Skeletal muscle cell (primary cell): Measurements from ENCODE around the gene CALCOCO1.
"Not testable (repeated sequence)": the region's sequence is repeated elsewhere in the genome, so short reads cannot be mapped to it uniquely, and the experiment has no call there.

Experiments
- DNase-seq: peaks from one replicate; pipeline ENCODE4 v3.0.0-alpha.2; 2010; ENCODE audit warnings: low read depth
- H3K4me3 ChIP-seq: 2 replicates; pipeline ENCODE4 v1.5.1; 2011; ENCODE audit warnings: low read depth, mild to moderate bottlenecking, control low read depth, low read length, moderate library complexity

The CALCOCO1 gene

GRCh38 chr12:53727310-53728041 is at the start of gene CALCOCO1:
TSS of gene CALCOCO1 (minus strand) at chr12:53727452. CDS start at chr12:53725242, 2,210 bp downstream.
- DNase-seq = peak; percentile 93
- peak within 1 kb of the TSS; percentile 92 for H3K4me3 ChIP-seq

GRCh38 chr12:53776872-53777271 is 49.6 kb upstream of the CALCOCO1 start:
- H3K4me3 ChIP-seq = no peak overlapping the region
- no peak for DNase-seq

- DNase-seq = no peak
These were observed 48.4 kb upstream of the CALCOCO1 start for GRCh38 chr12:53775478-53776145.

GRCh38 chr12:53770281-53770680 is 43.0 kb upstream of the CALCOCO1 start:
- H3K4me3 ChIP-seq = no peak overlapping the region

More at GRCh38 chr12:53775478-53776145, 48.4 kb upstream of the CALCOCO1 start:
- H3K4me3 ChIP-seq = no peak overlapping the region

GRCh38 chr12:53768976-53769375 is 41.7 kb upstream of the CALCOCO1 start:
- DNase-seq = no peak
- no peak overlapping the region for H3K4me3 ChIP-seq

More at GRCh38 chr12:53770281-53770680, 43.0 kb upstream of the CALCOCO1 start:
- DNase-seq = peak; percentile 94

- DNase-seq = no peak
- H3K4me3 ChIP-seq = no peak overlapping the region
These were observed 39.6 kb upstream of the CALCOCO1 start for GRCh38 chr12:53766881-53767280.

- no peak overlapping the region for H3K4me3 ChIP-seq
- DNase-seq = no peak
These were observed 38.6 kb upstream of the CALCOCO1 start for GRCh38 chr12:53765891-53766290.

- no peak overlapping the region for H3K4me3 ChIP-seq
- no peak for DNase-seq
These were observed 37.4 kb upstream of the CALCOCO1 start for GRCh38 chr12:53764615-53765014.

GRCh38 chr12:53762793-53763192 is 35.5 kb upstream of the CALCOCO1 start:
- not testable (repeated sequence) for H3K4me3 ChIP-seq, DNase-seq

GRCh38 chr12:53761306-53761705 is 34.1 kb upstream of the CALCOCO1 start:
- DNase-seq = no peak
- H3K4me3 ChIP-seq = no peak overlapping the region

GRCh38 chr12:53759261-53759660 is 32.0 kb upstream of the CALCOCO1 start:
- H3K4me3 ChIP-seq = no peak overlapping the region
- DNase-seq = no peak

- no peak overlapping the region for H3K4me3 ChIP-seq
- no peak for DNase-seq
These were observed 31.5 kb upstream of the CALCOCO1 start for GRCh38 chr12:53758730-53759103.

GRCh38 chr12:53758081-53758729 is 31.0 kb upstream of the CALCOCO1 start:
- H3K4me3 ChIP-seq = no peak overlapping the region
- no peak for DNase-seq

GRCh38 chr12:53757101-53757770 is 30.0 kb upstream of the CALCOCO1 start:
- H3K4me3 ChIP-seq = no peak overlapping the region
- no peak for DNase-seq

GRCh38 chr12:53756300-53757100 is 29.2 kb upstream of the CALCOCO1 start:
- no peak overlapping the region for H3K4me3 ChIP-seq

GRCh38 chr12:53755893-53756292 is 28.6 kb upstream of the CALCOCO1 start:
- H3K4me3 ChIP-seq = no peak overlapping the region
- no peak for DNase-seq

More at GRCh38 chr12:53756300-53757100, 29.2 kb upstream of the CALCOCO1 start:
- no peak for DNase-seq

GRCh38 chr12:53755451-53755891 is 28.2 kb upstream of the CALCOCO1 start:
- DNase-seq = no peak
- no peak overlapping the region for H3K4me3 ChIP-seq

- no peak for DNase-seq
- H3K4me3 ChIP-seq = no peak overlapping the region
These were observed 27.5 kb upstream of the CALCOCO1 start for GRCh38 chr12:53754633-53755264.

- no peak for DNase-seq
- no peak overlapping the region for H3K4me3 ChIP-seq
These were observed 26.9 kb upstream of the CALCOCO1 start for GRCh38 chr12:53754188-53754585.
